B cell (primary cell): Measurements from ENCODE around the gene PLAAT1. TPM values are rescaled to one million over a fixed set of nuclear protein-coding genes. Genes with fewer than 3 reads are reported as not detected.

Experiments
- ATAC-seq: fragments of 200-7000 bp; cut with Tn5 transposase; one replicate; pipeline ENCODE4 v1.10.0; 2021; ENCODE audit warnings: low read depth, mild to moderate bottlenecking, moderate number of reproducible peaks, moderate library complexity
- CTCF ChIA-PET: fragments of 350-600 bp; sonication (Branson Sonifier 250); formaldehyde crosslinking; loops from one replicate; lab custom pipeline; 2021; ENCODE audit warnings: antibody characterized with exemption, inconsistent platforms; lab: Charles Lee
- POLR2A ChIA-PET: fragments of 350-600 bp; sonication (Branson Sonifier 250); formaldehyde crosslinking; loops from one replicate; lab custom pipeline; 2021; ENCODE audit warnings: antibody characterized with exemption; lab: Charles Lee
- DNase-seq: peaks from one replicate; pipeline ENCODE4 v3.0.0; 2013
- H2AFZ ChIP-seq: 2 replicates; pipeline ENCODE4 v1.6.1; 2012; ENCODE audit warnings: mild to moderate bottlenecking, low read depth, low read length; ENCODE audit not compliant: insufficient read depth, poor library complexity, severe bottlenecking
- H3K27ac ChIP-seq, 2 donors: 1 replicate in 1 of 2; 2 replicates in 1 of 2; pipeline ENCODE4 v1.5.1; 2012 to 2013; ENCODE audit warnings: low read length in 2 of 2, mild to moderate bottlenecking in 2 of 2, moderate library complexity in 1 of 2
- H3K27me3 ChIP-seq, 4 experiments: fragments of 200-600 bp in 1 of 4; sonication (generic) in 1 of 4; replicated peaks in 1 of 4; 1 replicate in 2 of 4; 2 replicates in 2 of 4; pipeline versions ENCODE4 v1.6.1 to v1.7.0; 2013 to 2016; ENCODE audit warnings: low read length in 3 of 4, mild to moderate bottlenecking in 2 of 4, mixed read lengths in 1 of 4, moderate library complexity in 1 of 4; ENCODE audit not compliant: insufficient read depth in 4 of 4, control insufficient read depth in 3 of 4; ENCODE audit errors: control extremely low read depth in 1 of 4
- H3K36me3 ChIP-seq, 2 experiments: replicated peaks in 1 of 2; 1 replicate in 1 of 2; 2 replicates in 1 of 2; pipeline versions ENCODE4 v1.6.1 to v1.7.1; 2013; ENCODE audit warnings: low read length in 1 of 2; ENCODE audit not compliant: insufficient read depth in 2 of 2, control insufficient read depth in 1 of 2; ENCODE audit errors: control extremely low read depth in 1 of 2, extremely low read depth in 1 of 2
- H3K4me1 ChIP-seq, 2 donors: fragments of 200-600 bp in 1 of 2; sonication (generic) in 1 of 2; 1 replicate in 1 of 2; 2 replicates in 1 of 2; pipeline versions ENCODE4 v1.5.1 to v1.6.1; 2013 to 2017; ENCODE audit warnings: low read length in 2 of 2; ENCODE audit not compliant: control insufficient read depth in 2 of 2, insufficient read depth in 2 of 2
- H3K4me2 ChIP-seq: replicated peaks from 2 replicates; pipeline ENCODE3; 2012; ENCODE audit warnings: mild to moderate bottlenecking, low read depth, low read length; ENCODE audit not compliant: poor library complexity, severe bottlenecking
- H3K4me3 ChIP-seq, 5 experiments: fragments of 200-600 bp in 1 of 5; sonication (generic) in 1 of 5; 1 replicate in 3 of 5; 2 replicates in 2 of 5; pipeline versions ENCODE4 v1.5.1 to v1.7.0; 2011 to 2016; ENCODE audit warnings: low read length in 4 of 5, mild to moderate bottlenecking in 4 of 5, low read depth in 2 of 5, control low read depth in 1 of 5, moderate library complexity in 1 of 5; ENCODE audit not compliant: insufficient read depth in 1 of 5; ENCODE audit errors: control extremely low read depth in 1 of 5, extremely low read depth in 1 of 5
- H3K79me2 ChIP-seq: fragments of 200-600 bp; sonication (generic); one replicate; pipeline ENCODE4 v1.6.0; 2016; ENCODE audit warnings: low read length; ENCODE audit not compliant: control insufficient read depth, insufficient read depth
- H3K9ac ChIP-seq: fragments of 200-600 bp; sonication (generic); 2 replicates; pipeline ENCODE4 v1.6.1; 2017; ENCODE audit warnings: mild to moderate bottlenecking, low read length, moderate library complexity
- H3K9me3 ChIP-seq, 3 donors: one replicate each; pipeline versions ENCODE4 v1.6.1 to v1.7.1; 2013; ENCODE audit warnings: low read length in 2 of 3; ENCODE audit not compliant: control insufficient read depth in 2 of 3, insufficient read depth in 1 of 3; ENCODE audit errors: control extremely low read depth in 1 of 3
- H4K20me1 ChIP-seq: 2 replicates; pipeline ENCODE4 v1.6.0; 2012; ENCODE audit warnings: mild to moderate bottlenecking, low read length; ENCODE audit not compliant: insufficient read depth, control insufficient read depth, poor library complexity, severe bottlenecking
- H3K27ac Mint-ChIP-seq: one replicate; pipeline ENCODE4 v1.8.0; 2021; ENCODE audit warnings: mixed read lengths
- H3K27me3 Mint-ChIP-seq: one replicate; pipeline ENCODE4 v1.8.0; 2021; ENCODE audit warnings: mixed read lengths
- H3K4me1 Mint-ChIP-seq: one replicate; pipeline ENCODE4 v1.8.0; 2021; ENCODE audit warnings: mixed read lengths
- H3K4me3 Mint-ChIP-seq: one replicate; pipeline ENCODE4 v1.8.0; 2021; ENCODE audit warnings: mixed read lengths
- H3K9me3 Mint-ChIP-seq: one replicate; pipeline ENCODE4 v1.8.0; 2022; ENCODE audit warnings: mixed read lengths; ENCODE audit not compliant: insufficient read depth
- CTCF ChIP-seq: fragments of 200-600 bp; IDR thresholded peaks from one replicate; pipeline ENCODE4 v1.8.0; 2022; ENCODE audit warnings: antibody characterized with exemption, mild to moderate bottlenecking
- EZH2 ChIP-seq: IDR thresholded peaks from 2 replicates; pipeline ENCODE4 v1.6.1; 2012; ENCODE audit warnings: borderline replicate concordance, low read depth, mild to moderate bottlenecking, moderate library complexity, low read length; ENCODE audit not compliant: insufficient read depth, poor library complexity, severe bottlenecking
- WGBS: methylation state at CpG from one replicate; pipeline ENCODE4 v1.1.5; 2013; ENCODE audit warnings: missing lambda C conversion rate; ENCODE audit not compliant: insufficient coverage; 5-methylcytosine and 5-hydroxymethylcytosine counted together
- intact Hi-C: fragments of 100-400 bp; cut with micrococcal nuclease; formaldehyde crosslinking; loops from one replicate; pipeline ENCODE4 v1.10.0; 2022
- polyA plus RNA-seq: library from polyadenylated mRNA; depleted of rRNA; stranded (reverse); fragments of >200 nt; gene quantifications from 2 replicates; pipeline ENCODE4 v1.2.3, GENCODE V29; 2012
- total RNA-seq, 2 donors: library from RNA; stranded (reverse); fragments of 120-200 nt in 1 of 2; gene quantifications; 1 replicate in 1 of 2; 2 replicates in 1 of 2; pipeline versions ENCODE4 v1.2.3 to v1.2.4, GENCODE V29; 2013 to 2022

Gene PLAAT1
- total and polyA plus RNA-seq, 2 donors (not counting 1 experiment from before 2014, with no cell fraction given): not detected

DNA sequence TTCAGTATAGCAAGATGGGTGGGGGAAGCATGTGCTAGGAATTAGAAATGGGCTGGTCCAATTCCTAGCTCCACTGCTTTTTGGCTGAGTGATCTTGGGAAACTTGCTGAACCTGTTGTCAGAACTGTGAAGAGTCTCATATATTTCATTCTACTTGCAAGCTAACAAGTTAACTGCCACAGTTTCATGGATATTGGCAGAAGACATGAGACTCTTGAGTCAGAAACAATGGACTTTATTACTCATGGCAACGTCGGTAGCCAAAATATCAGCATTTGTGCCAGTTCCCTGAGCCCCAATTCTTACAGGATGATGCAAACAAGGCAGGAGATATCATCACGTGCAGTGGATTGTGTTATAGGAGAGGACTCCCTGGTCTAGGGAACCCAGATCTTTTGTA is 26.6 kb upstream of the PLAAT1 start:
- no peak overlapping the region for H3K27ac ChIP-seq
- no peaks in the 10 kb centered on the region for H3K9me3 Mint-ChIP-seq
- ATAC-seq (no peak), DNase-seq (no peak)
- ChIA-PET CTCF (no interaction called here), POLR2A (no interaction called here)
- WGBS: 63% methylated on average over 3 of the region's 3 CpGs
- H3K4me3 ChIP-seq: no peak overlapping the region
- no peak overlapping the region for H3K27ac Mint-ChIP-seq
- intact Hi-C loops: no loop called here
- H3K9ac ChIP-seq: no peak overlapping the region
- H3K27me3 ChIP-seq: no peaks in the 10 kb centered on the region
- H3K79me2 ChIP-seq: no peaks in the 10 kb centered on the region
- no peak overlapping the region for H3K4me3 Mint-ChIP-seq
- H3K27me3 Mint-ChIP-seq: no peaks in the 10 kb centered on the region
- TF ChIP-seq CTCF (no peak), EZH2 (no peak)
- H3K9me3 ChIP-seq: no peaks in the 10 kb centered on the region
- H3K4me2 ChIP-seq: no peak overlapping the region
- H4K20me1 ChIP-seq: no peaks in the 10 kb centered on the region
- no peak overlapping the region for H2AFZ ChIP-seq
- no peaks in the 10 kb centered on the region for H3K36me3 ChIP-seq
- H3K4me1 ChIP-seq: no peaks in the 10 kb centered on the region
- H3K4me1 Mint-ChIP-seq: no peaks in the 10 kb centered on the region

DNA sequence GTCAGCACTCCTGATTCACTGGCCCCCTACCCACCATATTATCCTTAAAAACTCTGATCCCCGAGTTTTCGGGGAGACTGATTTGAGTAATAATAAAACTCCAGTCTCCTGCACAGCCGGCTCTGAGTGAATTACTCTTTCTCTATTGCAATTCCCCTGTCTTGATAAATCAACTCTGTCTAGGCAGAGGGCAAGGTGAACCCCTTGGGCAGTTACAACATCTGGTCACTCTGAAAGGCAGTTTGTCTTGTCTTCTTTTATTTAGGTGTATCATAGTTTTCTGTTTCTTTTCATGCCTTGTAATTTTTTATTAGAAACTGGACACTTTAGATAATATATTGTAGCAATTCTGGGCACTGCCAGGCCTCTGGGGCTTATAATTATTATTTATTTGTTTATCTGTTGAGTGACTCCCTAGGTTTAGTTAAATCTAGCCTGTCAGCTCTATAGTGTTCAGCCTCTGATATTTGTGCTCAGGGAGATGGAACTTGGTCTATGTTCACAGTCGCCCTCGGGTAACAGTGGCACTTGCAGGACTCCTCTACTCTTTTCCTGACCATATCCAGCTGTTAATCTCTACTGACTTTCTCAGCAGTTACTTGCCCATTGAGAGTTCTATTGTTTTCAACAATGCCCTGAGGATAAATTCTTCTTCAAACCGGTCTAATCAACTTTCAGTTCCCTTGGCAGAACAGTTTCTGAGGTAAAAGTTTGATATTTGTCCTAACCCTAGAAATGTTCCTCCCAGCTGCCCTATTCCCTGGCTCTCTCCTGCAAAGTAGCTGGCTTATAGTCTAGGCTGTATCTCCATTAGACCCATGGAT is 15.5 kb upstream of the PLAAT1 start:
- TF ChIP-seq EZH2: no peak
- TF ChIP-seq CTCF: no peak
- no peak for DNase-seq
- Histone ChIP-seq H2AFZ (no peak overlapping the region), H3K4me3 (no peak overlapping the region), H3K36me3 (no peaks in the 10 kb centered on the region), H3K27me3 (peaks cover 0 to 3% (median 0%) of the 10 kb centered on the region in 4 experiments), H3K9ac (no peak overlapping the region), H3K4me1 (no peaks in the 10 kb centered on the region), H3K79me2 (no peaks in the 10 kb centered on the region), H3K4me2 (no peak overlapping the region), H4K20me1 (no peaks in the 10 kb centered on the region), H3K27ac (no peak overlapping the region), H3K9me3 (no peaks in the 10 kb centered on the region)
- H3K4me1 Mint-ChIP-seq: no peaks in the 10 kb centered on the region
- no peak for ATAC-seq
- WGBS: 80% methylated on average over 4 of the region's 6 CpGs
- H3K4me3 Mint-ChIP-seq: no peak overlapping the region
- no peak overlapping the region for H3K27ac Mint-ChIP-seq
- intact Hi-C loops: no loop called here
- H3K9me3 Mint-ChIP-seq: no peaks in the 10 kb centered on the region
- POLR2A ChIA-PET: no interaction called here
- peaks cover 17% of the 10 kb centered on the region for H3K27me3 Mint-ChIP-seq
- CTCF ChIA-PET: no interaction called here
